GM19438 (cell line): ENCODE measurements around the gene PHACTR3.

Source experiments
- ATAC-seq: cut with Tn5 transposase; IDR thresholded peaks from one replicate; pipeline ENCODE4 v1.9.1; 2021; ENCODE audit warnings: low read depth; ENCODE audit not compliant: unreplicated experiment

The PHACTR3 gene

DNA sequence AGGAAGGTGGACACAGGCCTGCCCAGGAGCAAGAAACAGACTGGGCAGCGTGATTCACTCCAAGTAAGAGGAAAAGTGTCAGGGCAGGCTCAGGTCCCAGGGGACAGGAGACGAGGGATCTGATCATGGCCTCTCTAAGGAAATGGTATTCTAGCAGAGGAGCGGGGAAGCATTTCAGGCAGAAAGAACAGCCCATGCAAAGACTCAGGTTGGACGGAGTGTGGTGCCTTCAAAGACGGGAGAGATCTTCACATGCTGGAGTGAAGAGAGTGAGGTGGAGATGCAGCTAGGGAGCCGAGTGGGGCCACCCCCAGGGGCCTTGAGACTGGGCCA lies 168.0 kb downstream of the PHACTR3 start:
- no peak for ATAC-seq

DNA sequence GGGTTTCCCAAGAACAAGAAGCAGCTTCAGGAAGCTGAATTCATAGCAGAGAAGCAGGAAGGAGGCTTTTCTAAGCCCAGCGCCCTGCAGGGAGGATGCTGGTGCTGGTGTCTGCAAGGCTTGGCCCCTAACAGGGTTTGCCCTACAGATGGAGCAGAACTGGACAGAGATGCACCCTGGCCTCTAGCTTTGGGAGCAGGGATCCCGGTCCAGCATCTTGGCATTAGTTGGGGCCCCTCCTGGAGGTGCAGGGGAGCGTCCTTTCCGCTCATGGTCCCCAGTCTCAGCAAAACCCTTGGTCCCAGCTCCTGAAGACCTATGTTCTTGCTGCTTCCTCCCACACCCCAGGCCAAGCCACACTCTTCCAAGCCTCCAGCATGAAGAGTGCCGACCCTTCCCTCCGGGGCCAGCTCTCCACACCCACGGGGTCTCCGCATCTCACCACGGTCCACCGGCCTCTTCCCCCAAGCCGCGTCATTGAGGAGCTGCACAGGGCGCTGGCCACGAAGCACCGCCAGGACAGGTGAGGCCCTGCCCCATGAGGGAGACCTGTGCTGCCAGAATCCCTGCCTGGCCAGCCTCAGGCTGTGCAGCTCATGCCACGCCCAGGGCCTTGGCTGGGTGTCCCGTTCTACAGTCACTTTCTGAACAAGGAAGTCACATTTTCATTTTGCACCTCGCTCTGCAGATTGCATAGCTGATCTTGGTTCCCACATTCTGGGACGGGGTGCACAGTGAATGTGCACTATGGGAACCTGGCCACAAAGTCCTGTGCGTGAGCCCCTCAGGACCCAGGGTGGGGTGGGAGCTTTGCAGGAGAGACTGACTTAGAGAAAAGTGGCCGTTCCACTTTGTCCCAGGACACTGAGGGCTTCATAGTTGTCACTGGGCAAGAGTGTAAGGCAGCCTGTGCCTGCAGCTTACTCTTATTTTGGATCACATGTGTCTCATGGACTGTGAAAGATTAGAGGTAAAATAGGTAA lies 168.9 kb downstream of the PHACTR3 start:
- ATAC-seq = no peak

DNA sequence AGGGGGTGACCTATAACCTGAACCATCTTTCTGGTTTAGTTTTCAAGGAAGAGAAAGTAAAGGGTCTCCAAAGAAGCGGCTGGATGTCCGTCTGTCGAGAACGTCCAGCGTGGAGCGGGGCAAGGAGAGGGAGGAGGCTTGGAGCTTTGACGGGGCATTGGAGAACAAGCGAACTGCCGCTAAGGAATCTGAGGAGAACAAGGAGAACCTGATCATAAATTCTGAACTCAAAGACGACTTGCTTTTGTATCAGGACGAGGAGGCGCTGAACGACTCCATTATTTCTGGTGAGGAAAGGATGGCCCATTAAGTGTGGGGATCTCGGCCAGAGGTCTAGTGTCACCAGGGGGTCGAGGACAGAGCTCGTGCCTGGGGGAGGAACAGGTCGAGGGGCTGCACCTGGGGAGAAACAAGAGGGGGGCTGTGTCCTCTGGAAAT lies 169.9 kb downstream of the PHACTR3 start:
- no peak for ATAC-seq

DNA sequence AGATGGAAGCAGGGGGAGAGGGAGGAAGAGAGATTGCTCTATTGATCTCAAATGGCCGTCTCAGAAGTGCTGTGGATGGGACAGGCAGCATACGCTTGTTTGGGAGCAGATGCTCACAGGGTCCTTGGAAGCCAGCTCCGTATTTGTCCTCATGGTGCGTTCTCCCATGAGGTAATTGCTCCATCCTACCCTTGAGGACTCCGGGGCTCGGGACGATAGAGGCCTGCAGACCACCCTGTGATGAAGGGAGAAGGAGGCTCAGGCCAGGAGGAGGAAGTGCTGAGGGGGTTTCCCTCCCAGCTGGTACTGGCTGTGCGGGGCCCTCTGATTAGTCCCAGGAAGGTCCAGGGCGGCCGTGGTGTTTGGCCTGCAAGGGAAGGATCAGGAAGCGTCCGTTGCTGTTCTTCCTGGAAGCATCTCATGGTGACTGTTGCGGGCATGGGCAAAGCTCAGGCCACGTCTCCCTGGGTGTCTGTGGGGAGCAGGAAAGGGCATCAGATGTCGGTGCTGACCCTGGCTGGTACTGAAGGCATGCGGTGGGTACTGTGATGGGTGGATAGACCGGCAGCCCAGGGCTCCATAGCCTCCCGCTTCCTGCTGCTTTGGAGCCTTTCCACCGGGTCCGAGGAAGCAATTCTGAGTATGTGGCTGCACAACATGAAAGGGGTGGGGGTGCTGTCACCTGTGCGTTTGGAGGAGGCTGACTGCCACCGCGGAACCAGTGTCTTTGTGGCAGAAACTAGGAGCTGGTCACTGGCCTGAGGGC lies 170.8 kb downstream of the PHACTR3 start:
- ATAC-seq = no peak

DNA sequence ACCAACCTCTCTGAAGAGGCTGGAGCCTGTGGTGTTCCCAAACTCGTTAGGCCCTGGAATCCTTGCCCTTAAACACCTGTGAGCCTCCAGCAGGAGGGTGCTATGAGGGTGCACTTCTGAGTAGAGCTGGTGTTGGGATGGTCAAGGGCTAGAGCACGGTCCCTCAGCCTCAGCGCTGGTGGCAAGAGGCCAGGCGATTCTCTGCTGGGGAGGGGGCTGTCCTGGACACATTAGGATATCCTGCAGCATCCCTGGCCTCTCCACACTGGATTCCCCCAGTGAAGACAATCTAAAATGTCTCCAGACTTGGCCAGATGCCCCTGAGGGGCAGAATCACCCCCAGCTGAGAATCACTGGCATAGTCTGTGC lies 171.3 kb downstream of the PHACTR3 start:
- no peak for ATAC-seq

DNA sequence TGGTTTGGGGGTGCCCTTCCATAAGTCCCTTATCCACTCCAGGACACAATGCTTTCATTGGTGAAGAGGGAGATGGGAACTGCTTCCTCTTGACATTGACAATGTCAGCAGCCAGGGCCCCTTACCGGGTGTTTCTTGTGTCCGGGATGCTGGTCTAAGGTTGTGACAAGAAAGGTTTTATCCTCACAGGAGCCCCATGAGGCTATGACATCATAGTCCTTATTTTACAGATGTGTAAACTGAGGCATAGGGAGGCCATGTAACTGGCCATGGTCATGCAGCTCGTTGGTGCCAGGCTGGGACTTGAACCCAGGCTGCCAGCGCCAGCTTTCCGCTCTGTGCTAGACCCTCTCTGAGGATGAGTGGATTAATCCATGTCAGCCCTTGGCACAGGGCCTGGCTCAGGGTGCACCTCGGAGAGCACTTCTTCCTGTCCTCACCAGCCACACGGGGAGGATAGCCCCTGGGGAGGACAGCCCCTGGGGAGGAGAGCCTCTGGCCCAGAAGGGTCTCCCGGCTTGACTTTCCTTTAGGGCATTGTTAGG lies 171.8 kb downstream of the PHACTR3 start:
- no peak for ATAC-seq

DNA sequence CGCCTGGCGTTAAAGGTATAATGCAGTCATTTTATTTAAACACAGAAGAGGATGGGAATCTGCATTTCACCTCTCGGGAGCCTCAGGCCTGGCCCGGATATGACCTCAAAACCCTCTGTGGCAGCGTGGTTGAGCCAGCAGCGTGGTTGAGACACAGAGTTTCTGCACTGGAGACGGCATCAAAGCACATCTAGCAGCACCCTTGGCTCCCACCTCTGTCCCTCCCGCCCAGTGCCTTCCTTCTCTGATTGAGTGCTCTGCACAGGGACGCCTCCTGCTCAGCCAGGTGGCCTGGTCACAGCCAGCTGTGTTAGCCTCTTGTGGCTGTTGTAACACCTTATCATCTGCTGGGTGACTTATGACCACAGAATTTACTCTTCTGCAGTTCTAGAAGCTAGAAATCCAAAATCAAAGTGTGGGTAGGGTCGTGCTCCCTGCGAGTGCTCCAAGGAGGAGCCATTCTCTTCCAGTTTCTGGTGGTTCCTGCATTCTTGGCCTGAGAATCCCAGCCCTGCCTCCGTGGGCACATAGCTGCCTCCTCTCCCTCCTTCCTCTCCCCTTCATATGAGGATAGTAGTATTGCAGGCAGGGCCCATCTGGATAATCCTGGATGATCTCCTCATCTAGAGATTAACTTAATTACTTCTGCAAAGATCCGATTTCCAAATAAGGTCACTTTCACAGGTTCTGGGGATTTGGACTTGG lies 172.4 kb downstream of the PHACTR3 start:
- no peak for ATAC-seq

DNA sequence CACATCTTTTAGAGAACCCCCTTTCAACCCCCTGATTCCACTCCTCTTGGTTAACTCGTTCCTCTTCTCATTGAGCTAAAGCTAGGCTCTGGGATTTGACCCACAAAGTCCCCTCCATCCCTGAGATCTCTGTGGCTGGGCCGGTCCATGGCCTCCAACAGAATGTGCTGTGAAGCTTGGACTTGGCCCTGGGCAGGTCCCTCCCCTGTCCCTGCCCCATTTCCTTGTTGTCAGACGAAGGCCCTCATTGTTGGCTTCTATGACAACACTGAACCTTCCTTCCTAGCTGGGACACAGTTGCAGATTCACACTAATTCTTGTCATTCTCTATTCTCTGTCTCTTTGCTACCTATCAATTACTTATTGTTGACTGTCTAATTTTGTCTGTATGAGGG lies 173.0 kb downstream of the PHACTR3 start:
- ATAC-seq = no peak

DNA sequence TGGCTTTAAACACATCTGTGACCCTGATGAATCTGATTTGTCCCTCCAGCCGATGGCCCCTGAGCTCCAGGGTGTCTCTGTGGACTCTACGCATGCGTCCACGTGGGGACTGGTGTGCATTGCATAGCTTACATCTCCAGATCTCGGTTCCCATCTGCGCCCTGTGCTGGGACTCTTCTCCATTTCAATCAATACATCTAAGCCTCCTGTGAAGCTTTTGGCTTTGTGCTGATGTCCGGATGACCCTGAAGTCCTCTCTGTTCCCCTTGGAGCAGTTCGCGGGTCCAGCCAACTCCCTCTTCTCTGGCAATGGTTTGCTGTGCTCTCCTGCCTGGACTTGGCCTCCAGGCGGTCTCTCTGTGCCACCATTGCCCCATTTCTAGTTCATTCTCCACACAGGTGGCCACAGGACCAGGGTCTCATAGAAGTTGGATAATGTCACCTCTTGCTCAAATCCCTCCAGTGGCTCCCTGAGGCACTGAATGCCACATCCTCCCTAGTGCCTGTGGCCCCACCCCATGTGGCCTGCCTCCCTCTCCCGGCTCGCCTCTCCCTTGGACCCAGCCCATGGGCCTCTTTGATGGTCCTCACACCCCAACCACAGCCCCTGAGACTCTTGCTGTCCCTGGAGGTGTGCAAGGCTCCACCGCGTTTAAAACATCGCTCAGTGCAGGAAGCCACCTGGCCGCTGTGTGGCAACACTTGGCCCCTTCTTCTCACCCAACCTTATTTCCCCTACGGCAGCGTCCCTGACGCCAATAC lies 173.7 kb downstream of the PHACTR3 start:
- no peak for ATAC-seq

DNA sequence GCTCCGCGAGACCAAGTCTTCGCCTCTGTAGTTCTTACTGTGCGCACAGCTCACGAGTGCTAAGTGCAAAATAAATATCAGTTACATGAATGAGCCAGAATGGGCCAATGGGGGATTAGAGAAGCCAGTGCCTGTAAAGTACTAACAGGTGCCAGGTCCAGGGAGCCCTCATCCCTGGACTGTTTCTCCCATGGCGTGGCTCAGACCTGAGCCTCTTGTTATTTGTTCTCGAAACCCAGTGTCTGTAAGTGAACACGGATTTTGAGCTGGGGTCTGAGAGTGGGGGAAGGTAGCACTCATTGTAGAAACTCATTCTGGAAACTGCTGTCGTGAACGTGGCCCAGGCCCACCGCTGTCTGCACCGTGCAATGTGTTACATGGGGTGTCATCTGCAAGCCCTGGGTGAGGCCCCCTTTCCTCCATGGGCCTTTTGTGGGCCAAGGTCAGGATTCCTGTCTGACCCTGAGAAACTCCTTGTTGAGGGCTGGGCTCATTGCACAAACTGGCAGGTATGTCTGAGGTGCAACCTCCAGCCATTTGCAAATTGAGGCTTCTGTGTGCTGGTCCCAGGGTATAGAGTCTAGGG lies 174.4 kb downstream of the PHACTR3 start:
- ATAC-seq = no peak

DNA sequence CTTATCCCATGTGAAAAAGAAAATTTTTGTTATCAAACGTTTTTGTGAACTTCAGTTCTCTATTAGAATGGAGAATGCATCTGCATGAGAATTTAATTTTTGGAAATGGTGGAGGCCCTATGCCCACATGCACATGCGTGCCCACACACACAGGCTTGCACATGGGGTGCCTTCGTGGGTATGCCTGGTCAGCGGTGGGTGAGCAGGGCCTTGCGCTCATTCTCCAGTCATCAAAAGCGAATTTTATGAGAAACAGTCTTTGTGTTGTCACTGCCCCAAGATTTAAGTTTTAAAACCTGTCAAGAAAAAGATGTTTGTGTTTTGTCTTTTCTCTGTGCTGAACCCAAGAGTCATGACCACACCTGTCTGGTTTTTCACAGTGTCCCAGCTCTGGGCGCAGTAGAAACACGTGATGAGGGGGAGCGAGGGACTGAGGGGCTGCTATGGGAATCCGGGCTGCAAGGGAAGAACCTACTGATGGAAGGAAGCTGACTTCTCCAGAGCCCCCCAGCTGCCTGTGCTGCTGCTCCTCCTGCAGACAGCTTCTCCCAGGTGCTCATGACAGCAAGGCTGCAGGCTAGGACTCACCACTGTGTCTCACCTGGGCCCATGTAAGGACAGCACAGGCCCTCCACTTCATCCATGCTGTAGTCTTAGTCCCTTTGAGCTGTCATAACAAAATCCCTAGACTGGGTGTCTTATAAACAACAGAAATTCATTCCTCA lies 175.5 kb downstream of the PHACTR3 start:
- no peak for ATAC-seq

DNA sequence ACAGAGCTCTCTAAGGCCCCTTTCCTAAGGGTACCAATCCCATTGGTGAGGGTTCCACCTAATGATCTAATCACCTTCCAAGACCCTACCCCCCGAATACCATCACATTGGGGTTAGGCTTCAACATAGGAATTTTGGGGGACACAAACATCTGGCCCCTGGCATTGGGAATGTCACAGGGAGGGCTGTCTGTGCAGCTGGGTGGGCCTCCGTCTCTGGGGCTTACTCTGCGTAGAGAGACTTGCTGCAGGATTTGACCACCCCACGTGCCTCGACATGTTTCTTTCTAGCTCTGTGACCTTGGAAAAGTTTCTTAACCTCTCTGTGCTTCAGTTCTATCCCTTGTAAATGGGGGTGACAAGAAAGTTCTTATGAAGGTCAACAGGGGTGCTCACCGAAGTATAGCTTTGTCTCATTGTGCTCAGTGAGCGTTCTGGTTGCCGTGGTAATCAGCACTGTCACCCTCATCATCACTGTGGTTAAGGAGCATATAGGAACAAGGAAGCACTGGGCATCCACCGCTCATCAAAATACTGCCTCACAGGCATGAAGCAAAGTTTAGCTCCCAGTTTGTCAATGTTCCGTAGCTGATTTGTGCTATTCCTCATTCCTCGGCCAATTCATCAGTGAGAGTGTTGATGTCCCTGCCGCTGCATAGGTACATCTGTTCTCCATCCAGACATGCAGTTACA lies 176.3 kb downstream of the PHACTR3 start:
- ATAC-seq = no peak

DNA sequence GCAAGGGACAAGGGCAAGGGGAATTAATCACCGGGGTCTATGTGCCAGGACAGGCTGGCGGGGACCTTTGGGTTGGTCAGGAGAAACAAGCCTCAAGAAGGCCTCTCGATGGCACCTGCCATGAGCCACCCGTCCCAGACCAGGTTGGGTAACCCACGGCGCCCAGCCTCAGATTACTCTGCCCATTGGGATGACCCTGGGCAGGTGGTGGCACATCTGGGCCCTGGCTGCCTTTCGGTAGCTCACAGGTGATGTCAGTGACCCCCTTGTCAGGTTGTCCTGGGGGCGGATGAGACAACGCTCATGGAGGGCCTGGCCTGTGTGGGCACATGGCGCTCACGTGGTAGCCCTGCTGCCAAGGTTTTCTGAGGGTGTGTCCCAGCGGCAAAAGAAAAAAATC lies 176.9 kb downstream of the PHACTR3 start:
- no peak for ATAC-seq

DNA sequence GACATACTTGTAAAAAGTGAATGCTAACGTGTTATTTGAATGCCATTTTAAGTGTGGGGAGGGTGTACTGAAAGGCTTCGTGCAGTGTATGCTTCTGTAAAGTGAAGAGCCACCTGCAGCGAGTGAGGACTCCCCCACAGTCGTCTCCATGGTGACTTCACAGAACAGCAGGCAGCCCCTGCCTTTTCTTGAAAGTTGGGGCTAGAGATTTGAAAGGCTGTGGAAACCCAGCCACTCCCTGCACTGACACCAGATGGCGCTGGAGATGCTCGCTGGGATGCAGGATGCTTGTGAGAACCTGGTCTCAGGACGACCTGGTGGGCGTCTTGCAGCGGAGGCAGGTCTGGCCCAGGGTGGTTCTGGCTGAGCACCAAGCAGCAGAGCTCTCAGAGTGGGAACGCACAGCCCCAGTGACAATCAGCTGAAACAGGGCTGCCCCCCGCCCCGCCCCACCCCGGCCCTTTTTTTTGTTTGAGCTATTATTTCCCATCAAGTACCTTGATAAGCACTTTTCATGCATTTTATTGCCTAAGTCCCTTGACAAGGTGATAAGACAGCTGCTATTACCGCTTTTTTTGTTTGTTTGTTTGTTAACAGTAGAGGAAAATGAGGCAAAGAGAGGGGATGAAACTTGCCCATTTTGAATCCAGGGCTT lies 178.8 kb downstream of the PHACTR3 start:
- no peak for ATAC-seq

DNA sequence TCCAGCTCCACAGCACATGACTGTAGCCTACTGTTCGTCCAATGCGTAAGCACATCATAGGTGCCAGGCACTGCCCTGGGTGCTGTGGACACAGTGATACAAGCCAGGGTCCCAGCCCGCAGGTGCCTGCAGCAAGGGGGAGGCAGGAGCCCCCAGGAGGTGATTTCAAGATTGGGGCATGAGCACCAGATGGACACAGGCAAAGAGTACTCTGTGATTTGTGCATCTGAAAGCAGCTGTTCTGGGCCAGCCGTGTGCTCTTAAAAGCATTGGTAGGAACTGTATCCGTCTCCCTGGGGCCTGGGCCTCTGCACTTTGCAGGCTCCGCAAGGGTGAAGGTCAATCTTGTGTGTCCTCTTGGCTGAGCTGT lies 179.3 kb downstream of the PHACTR3 start:
- no peak for ATAC-seq

DNA sequence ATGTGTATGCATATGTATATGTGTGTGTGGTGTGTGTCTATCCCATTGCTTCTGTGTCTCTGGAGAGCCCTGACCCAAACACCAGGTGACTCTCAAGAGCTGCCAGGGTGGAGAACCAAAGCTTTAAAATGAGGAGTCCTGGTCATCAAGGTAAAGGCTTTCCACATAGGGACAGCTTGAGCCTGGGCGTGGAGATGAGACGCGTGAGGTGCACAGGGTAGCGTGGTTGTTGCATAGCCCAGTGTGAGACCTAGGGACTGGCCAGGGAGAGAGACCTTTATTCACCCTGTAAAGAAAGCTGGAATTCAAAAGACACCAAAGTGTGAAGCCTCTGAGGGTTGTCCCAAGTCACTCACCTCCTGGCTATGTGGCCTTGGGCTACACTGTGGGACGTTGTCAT lies 180.0 kb downstream of the PHACTR3 start:
- ATAC-seq = no peak

DNA sequence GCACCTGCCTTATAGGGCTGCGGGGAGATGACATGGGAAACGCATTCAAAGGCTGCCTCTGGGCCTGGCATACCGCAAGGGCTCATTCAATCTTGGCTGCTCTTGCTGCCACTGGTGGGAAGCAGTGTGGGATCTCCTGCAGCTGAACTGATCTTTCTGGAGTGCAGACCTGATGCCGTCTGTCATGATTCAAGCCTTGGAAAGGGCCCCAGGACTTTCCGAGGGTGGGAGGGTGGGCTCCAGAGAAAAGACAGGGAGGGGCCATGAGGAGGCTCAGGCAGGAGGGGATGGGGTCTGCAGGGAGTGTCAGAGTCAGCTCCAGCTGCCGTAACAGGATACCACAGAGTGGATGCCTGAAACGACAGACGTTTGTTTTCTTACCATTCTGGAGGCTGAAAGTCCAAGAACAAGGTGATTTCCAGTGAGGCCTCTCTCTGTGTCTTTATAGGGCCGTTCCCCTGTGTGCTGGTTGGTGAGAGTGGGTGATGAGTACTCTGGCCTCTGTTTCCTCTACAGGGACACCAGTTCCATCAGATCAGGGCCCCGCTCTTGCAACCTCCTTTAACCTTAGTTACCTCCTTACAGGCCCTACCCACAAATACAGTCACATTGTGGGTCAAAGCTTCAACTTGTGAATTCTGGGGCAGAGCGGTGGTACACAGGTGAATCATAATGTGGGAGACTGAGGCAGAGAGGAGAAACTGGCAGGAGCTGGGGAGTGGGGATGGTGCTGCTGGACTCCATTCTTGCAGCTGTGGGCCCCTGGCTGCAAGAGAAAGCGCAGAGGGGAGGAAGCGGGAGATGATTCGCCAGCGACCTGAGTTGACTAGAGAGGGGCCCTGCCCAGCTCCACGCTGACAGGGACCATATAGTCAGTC lies 180.7 kb downstream of the PHACTR3 start:
- no peak for ATAC-seq
